GM12878 (cell line): ENCODE measurements around the gene ABHD15. TPM values are rescaled to one million over a fixed set of nuclear protein-coding genes. Genes with fewer than 3 reads are reported as not detected.

Experiments
- ATAC-seq: fragments of 200-7000 bp; cut with Tn5 transposase; 3 replicates; pipeline ENCODE4 v1.9.1; 2020; ENCODE audit warnings: mild to moderate bottlenecking, moderate library complexity
- BruUV-seq: library from RNA; stranded (reverse); fragments of 400-500 nt; replicated peaks from 2 replicates; lab custom pipeline; 2021; lab: Mats Ljungman, UMichigan
- CTCF ChIA-PET: fragments of 300-600 bp; sonication (Branson Sonifier 250); formaldehyde crosslinking; extraction: SDS; loops from one replicate; lab custom pipeline; 2021; ENCODE audit warnings: inconsistent platforms; lab: Yijun Ruan, JAX
- POLR2A ChIA-PET: fragments of 350-600 bp; formaldehyde crosslinking; extraction: SDS; loops from one replicate; lab custom pipeline; 2021; ENCODE audit warnings: inconsistent platforms; lab: Charles Lee
- RAD21 ChIA-PET: fragments of 300-600 bp; sonication (Branson Sonifier 250); formaldehyde crosslinking; loops from one replicate; lab custom pipeline; 2023; ENCODE audit warnings: antibody characterized with exemption; ENCODE audit not compliant: unreplicated experiment; lab: Charles Lee
- SMC1A ChIA-PET: fragments of 300-600 bp; sonication (Branson Sonifier 250); formaldehyde crosslinking; loops from one replicate; lab custom pipeline; 2023; ENCODE audit not compliant: unreplicated experiment, uncharacterized antibody; lab: Charles Lee
- DNase-seq: peaks from one replicate; pipeline ENCODE4 v3.0.0-alpha.2; 2011; ENCODE audit warnings: low read depth, low spot score
- FAIRE-seq: peaks from 3 replicates; lab custom pipeline; 2011; peaks lifted over from hg19 to GRCh38; lab: Jason Lieb, UNC
- H2AFZ ChIP-seq: 2 replicates; pipeline ENCODE4 v1.6.0; 2011; ENCODE audit warnings: low read depth, low read length, control low read depth; ENCODE audit not compliant: control insufficient read depth
- H3K27ac ChIP-seq: 2 replicates; pipeline ENCODE4 v1.5.1; 2011; ENCODE audit warnings: control low read depth; ENCODE audit not compliant: control insufficient read depth, insufficient read depth
- H3K27me3 ChIP-seq, 2 experiments: replicated peaks in 1 of 2; 2 replicates each; pipeline versions ENCODE4 v1.6.0 to v1.6.1; 2011; ENCODE audit warnings: low read length in 1 of 2; ENCODE audit not compliant: control insufficient read depth in 2 of 2, insufficient read depth in 2 of 2
- H3K36me3 ChIP-seq, 2 experiments: 2 replicates each; pipeline ENCODE4 v1.5.1; 2011; ENCODE audit warnings: low read length in 1 of 2; ENCODE audit not compliant: control insufficient read depth in 2 of 2, insufficient read depth in 2 of 2
- H3K4me1 ChIP-seq: 2 replicates; pipeline ENCODE4 v1.6.1; 2011; ENCODE audit warnings: mild to moderate bottlenecking, low read length, moderate library complexity, mixed read lengths; ENCODE audit not compliant: control insufficient read depth, insufficient read depth
- H3K4me2 ChIP-seq: 2 replicates; pipeline ENCODE4 v1.6.0; 2011; ENCODE audit warnings: control low read depth; ENCODE audit not compliant: control insufficient read depth, insufficient read depth
- H3K4me3 ChIP-seq: fragments of 200-600 bp; sonication (generic); 2 replicates; pipeline ENCODE4 v1.5.1; 2016
- H3K79me2 ChIP-seq: 2 replicates; pipeline ENCODE4 v1.6.0; 2011; ENCODE audit warnings: low read length; ENCODE audit not compliant: control insufficient read depth, insufficient read depth
- H3K9ac ChIP-seq: 2 replicates; pipeline ENCODE4 v1.8.0; 2011; ENCODE audit warnings: low read length, control low read depth, mixed read lengths; ENCODE audit not compliant: control insufficient read depth, insufficient read depth
- H3K9me3 ChIP-seq: replicated peaks from 3 replicates; pipeline ENCODE4 v1.5.1; 2011; ENCODE audit warnings: mild to moderate bottlenecking, low read length; ENCODE audit not compliant: control insufficient read depth, insufficient read depth
- H4K20me1 ChIP-seq: 2 replicates; pipeline ENCODE4 v1.6.0; 2011; ENCODE audit not compliant: control insufficient read depth, insufficient read depth
- GATAD2B ChIP-seq: fragments of 450-650 bp; conservative IDR thresholded peaks from 2 replicates; pipeline ENCODE4 v1.6.1; 2017; ENCODE audit warnings: low read depth, mild to moderate bottlenecking, moderate library complexity
- MXI1 ChIP-seq: fragments of 150-350 bp; IDR thresholded peaks from 2 replicates; pipeline ENCODE4 v1.6.1; 2011; ENCODE audit warnings: low read depth, mild to moderate bottlenecking, inconsistent platforms, low read length, improper control_type of control experiment
- NRF1 ChIP-seq: conservative IDR thresholded peaks from 2 replicates; pipeline ENCODE4 v1.6.1; 2011; ENCODE audit warnings: mild to moderate bottlenecking, low read depth, low read length, improper control_type of control experiment
- PBX3 ChIP-seq: IDR thresholded peaks from 2 replicates; pipeline ENCODE4 v1.6.1; 2011; ENCODE audit warnings: mild to moderate bottlenecking, low read depth, low read length, moderate library complexity; ENCODE audit not compliant: insufficient replicate concordance
- POLR2A ChIP-seq: IDR thresholded peaks from 2 replicates; pipeline ENCODE4 v1.6.1; 2011; ENCODE audit warnings: low read depth, mild to moderate bottlenecking, low read length
- POU2F2 ChIP-seq: IDR thresholded peaks from 3 replicates; pipeline ENCODE4 v1.6.1; 2011; ENCODE audit warnings: low read depth, mild to moderate bottlenecking, low read length, borderline replicate concordance
- RB1 ChIP-seq: fragments of 450-650 bp; formaldehyde crosslinking; IDR thresholded peaks from 2 replicates; pipeline ENCODE4 v1.6.1; 2017; ENCODE audit warnings: mild to moderate bottlenecking, borderline replicate concordance
- SREBF1 ChIP-seq: IDR thresholded peaks from 2 replicates; pipeline ENCODE4 v1.6.1; 2012; ENCODE audit warnings: mild to moderate bottlenecking, low read length
- TARDBP ChIP-seq: IDR thresholded peaks from 2 replicates; pipeline ENCODE4 v1.6.1; 2016; ENCODE audit warnings: borderline replicate concordance
- TCF3 ChIP-seq: IDR thresholded peaks from 2 replicates; pipeline ENCODE4 v1.6.1; 2012; ENCODE audit warnings: low read depth, mild to moderate bottlenecking, low read length, borderline replicate concordance; ENCODE audit not compliant: insufficient read depth
- TCF7 ChIP-seq: IDR thresholded peaks from 2 replicates; pipeline ENCODE4 v1.6.1; 2014; ENCODE audit warnings: antibody characterized with exemption, borderline replicate concordance
- WRNIP1 ChIP-seq: IDR thresholded peaks from 2 replicates; pipeline ENCODE4 v1.6.1; 2011; ENCODE audit warnings: low read depth, low read length, improper control_type of control experiment, borderline replicate concordance
- ZBTB11 ChIP-seq: fragments of 450-650 bp; formaldehyde crosslinking; IDR thresholded peaks from 2 replicates; pipeline ENCODE4 v1.5.0; 2022; ENCODE audit warnings: mild to moderate bottlenecking, missing genetic modification characterization
- WGBS: methylation state at CpG from one replicate; pipeline ENCODE4 v1.1.6; 2016; ENCODE audit warnings: low lambda C conversion rate; ENCODE audit not compliant: insufficient replicate concordance, insufficient coverage; ENCODE audit errors: missing lambda C conversion rate; 5-methylcytosine and 5-hydroxymethylcytosine counted together
- in situ Hi-C: fragments of 300-500 bp; cut with MboI; formaldehyde crosslinking; loops from 9 replicates; pipeline ENCODE4 v1.14.3; 2018; ENCODE audit warnings: mixed read lengths
- intact Hi-C: fragments of 100-400 bp; cut with micrococcal nuclease; formaldehyde crosslinking; loops from one replicate; pipeline ENCODE4 v1.14.2; 2022; ENCODE audit not compliant: unreplicated experiment
- polyA plus RNA-seq, 11 experiments: library from polyadenylated mRNA; depleted of rRNA in 4 of 11; unstranded in 6 of 11; stranded (reverse) in 5 of 11; fragments of >200 nt; fragmentation: Nextera tagmentation in 4 of 11; fragmentation: Illumina TruSeq in 1 of 11; extraction: Ambion mirVana in 4 of 11; extraction: Trizol in 1 of 11; gene quantifications; 1 replicate in 1 of 11; 2 replicates in 10 of 11; pipeline versions ENCODE4 v1.2.1 to v1.2.3, GENCODE V29; 2011 to 2016; ENCODE audit warnings: inconsistent platforms in 2 of 11, missing spikeins in 2 of 11, low read depth in 1 of 11
- total RNA-seq, 4 experiments: library from RNA; depleted of rRNA in 3 of 4; stranded (reverse); fragments of >200 nt in 3 of 4; fragmentation: Illumina TruSeq in 1 of 4; extraction: Trizol in 1 of 4; gene quantifications; 2 replicates each; pipeline versions ENCODE4 v1.2.1 to v1.2.3, GENCODE V29; 2013 to 2021
- TF ChIP-seq, protein P1 (sequence below): IDR thresholded peaks from 2 replicates; pipeline ENCODE4 v1.6.1; 2012; ENCODE audit warnings: low read depth, low read length, improper control_type of control experiment
- TF ChIP-seq, protein P2 (sequence below): IDR thresholded peaks from 2 replicates; pipeline ENCODE4 v1.6.1; 2012; ENCODE audit warnings: low read length, inconsistent platforms

Gene ABHD15
- total and polyA plus RNA-seq, 10 of the 15 experiments (the other 5 are each of a cell fraction or from before 2014, with no cell fraction given) = 2.1 to 9.2 (median 4.9) TPM

DNA sequence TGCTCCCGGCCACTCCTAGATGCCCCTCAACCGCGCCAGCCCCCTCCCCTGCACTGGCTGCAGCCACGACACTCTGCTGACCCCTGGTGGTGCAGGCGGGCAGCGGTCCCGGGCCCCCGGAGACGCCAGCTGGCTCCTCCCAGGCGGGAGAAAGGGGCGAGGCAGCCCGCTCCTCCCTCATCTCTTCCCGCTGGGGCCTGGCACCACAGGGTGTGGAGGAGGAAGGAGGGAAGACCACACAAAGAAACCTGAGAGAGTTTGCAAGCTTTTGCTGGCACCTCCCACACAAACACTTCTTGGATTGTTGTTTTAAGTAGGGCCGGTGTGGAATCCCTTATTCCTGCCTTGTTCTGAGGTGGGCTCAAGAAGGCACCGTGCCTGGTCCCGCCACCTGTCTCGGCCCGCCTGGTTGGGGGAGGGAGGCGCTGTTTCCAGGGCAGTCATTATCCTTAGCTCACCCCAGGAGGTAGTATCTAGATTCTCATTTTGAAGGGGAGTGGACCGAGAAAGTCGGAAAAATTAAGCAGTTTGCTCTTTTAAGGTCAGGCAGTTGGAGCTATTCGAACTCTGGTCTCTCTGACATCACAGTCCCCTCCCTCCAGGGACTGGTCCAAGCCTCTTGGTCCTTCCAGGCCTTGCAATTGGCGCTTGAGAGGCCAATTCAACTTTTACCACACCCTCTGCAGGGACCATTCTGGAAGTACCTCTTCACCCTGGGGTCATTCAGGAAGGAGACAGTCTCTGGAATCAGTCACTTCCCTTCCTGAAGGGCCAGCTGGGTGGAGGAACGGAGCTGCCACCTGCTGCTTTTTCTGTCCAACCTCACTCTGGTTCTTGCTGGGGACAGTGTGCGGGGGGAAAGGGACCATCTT is 25.1 kb upstream of the ABHD15 start:
- Histone ChIP-seq H4K20me1 (no peaks in the 10 kb centered on the region), H3K4me2 (peak overlapping the region; percentile 100), H3K27ac (no peak overlapping the region), H2AFZ (peak overlapping the region; percentile 95), H3K4me3 (no peak overlapping the region), H3K27me3 (no peaks in the 10 kb centered on the region; a peak in 1 of 4 replicates), H3K4me1 (peaks cover 41% of the 10 kb centered on the region), H3K9ac (no peak overlapping the region), H3K79me2 (peaks cover 24% of the 10 kb centered on the region), H3K9me3 (no peaks in the 10 kb centered on the region), H3K36me3 (no peaks in the 10 kb centered on the region)
- DNase-seq (no peak), ATAC-seq (peak; percentile 71), FAIRE-seq (peak; percentile 62)
- SMC1A ChIA-PET = interaction anchor here (0.7 to 3.0 kb wide), 8 partner anchors 8 to 222 kb away, joined by 3 to 17 read pairs (median 6); no protein-coding TSS in a partner anchor
- no TSS peak for BruUV-seq
- 19% methylated on average over 25 of the region's 25 CpGs for WGBS
- CTCF ChIA-PET = interaction anchor here (0.6 to 5.0 kb wide), 28 partner anchors 9 to 699 kb away, joined by 3 to 72 read pairs (median 4); partner anchors contain the start of genes TAOK1 and TP53I13
- POLR2A ChIA-PET = interaction anchor here (0.6 to 1.4 kb wide), 3 partner anchors 11 to 22 kb away, joined by 3 to 9 read pairs (median 4); no protein-coding TSS in a partner anchor
- in situ Hi-C loops (no loop called here), intact Hi-C loops (loop anchor here (1.0 to 10.0 kb wide), 2 partner anchors 12 to 227 kb away; no protein-coding TSS in a partner anchor)
- RAD21 ChIA-PET = interaction anchor here (0.6 to 2.9 kb wide), 11 partner anchors 11 to 468 kb away, joined by 3 to 20 read pairs (median 4); no protein-coding TSS in a partner anchor
- no peak for TF ChIP-seq NRF1
- TF ChIP-seq, protein P1, sequence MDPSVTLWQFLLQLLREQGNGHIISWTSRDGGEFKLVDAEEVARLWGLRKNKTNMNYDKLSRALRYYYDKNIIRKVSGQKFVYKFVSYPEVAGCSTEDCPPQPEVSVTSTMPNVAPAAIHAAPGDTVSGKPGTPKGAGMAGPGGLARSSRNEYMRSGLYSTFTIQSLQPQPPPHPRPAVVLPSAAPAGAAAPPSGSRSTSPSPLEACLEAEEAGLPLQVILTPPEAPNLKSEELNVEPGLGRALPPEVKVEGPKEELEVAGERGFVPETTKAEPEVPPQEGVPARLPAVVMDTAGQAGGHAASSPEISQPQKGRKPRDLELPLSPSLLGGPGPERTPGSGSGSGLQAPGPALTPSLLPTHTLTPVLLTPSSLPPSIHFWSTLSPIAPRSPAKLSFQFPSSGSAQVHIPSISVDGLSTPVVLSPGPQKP = no peak
- TF ChIP-seq ZBTB11 (CRISPR knock-in tag) = no peak
- TF ChIP-seq WRNIP1 = no peak
- TF ChIP-seq TARDBP = peak; percentile 53; the same call in 1 of the 2 replicates
- TF ChIP-seq, protein P2, sequence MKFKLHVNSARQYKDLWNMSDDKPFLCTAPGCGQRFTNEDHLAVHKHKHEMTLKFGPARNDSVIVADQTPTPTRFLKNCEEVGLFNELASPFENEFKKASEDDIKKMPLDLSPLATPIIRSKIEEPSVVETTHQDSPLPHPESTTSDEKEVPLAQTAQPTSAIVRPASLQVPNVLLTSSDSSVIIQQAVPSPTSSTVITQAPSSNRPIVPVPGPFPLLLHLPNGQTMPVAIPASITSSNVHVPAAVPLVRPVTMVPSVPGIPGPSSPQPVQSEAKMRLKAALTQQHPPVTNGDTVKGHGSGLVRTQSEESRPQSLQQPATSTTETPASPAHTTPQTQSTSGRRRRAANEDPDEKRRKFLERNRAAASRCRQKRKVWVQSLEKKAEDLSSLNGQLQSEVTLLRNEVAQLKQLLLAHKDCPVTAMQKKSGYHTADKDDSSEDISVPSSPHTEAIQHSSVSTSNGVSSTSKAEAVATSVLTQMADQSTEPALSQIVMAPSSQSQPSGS = no peak
- TF ChIP-seq POU2F2 = peak; percentile 17; the same call in 1 of the 3 replicates
- TF ChIP-seq GATAD2B = no peak; the same call in 1 of the 2 replicates
- peak; percentile 4; the same call in 1 of the 2 replicates for TF ChIP-seq POLR2A
- no peak for TF ChIP-seq PBX3
- no peak for TF ChIP-seq TCF7
- TF ChIP-seq SREBF1 = no peak
- peak; percentile 81; the same call in 1 of the 2 replicates for TF ChIP-seq RB1
- no peak for TF ChIP-seq MXI1
- peak; percentile 86 for TF ChIP-seq TCF3
